ENCODE results near the gene VPS11.

- TF ChIP-seq, protein P1, sequence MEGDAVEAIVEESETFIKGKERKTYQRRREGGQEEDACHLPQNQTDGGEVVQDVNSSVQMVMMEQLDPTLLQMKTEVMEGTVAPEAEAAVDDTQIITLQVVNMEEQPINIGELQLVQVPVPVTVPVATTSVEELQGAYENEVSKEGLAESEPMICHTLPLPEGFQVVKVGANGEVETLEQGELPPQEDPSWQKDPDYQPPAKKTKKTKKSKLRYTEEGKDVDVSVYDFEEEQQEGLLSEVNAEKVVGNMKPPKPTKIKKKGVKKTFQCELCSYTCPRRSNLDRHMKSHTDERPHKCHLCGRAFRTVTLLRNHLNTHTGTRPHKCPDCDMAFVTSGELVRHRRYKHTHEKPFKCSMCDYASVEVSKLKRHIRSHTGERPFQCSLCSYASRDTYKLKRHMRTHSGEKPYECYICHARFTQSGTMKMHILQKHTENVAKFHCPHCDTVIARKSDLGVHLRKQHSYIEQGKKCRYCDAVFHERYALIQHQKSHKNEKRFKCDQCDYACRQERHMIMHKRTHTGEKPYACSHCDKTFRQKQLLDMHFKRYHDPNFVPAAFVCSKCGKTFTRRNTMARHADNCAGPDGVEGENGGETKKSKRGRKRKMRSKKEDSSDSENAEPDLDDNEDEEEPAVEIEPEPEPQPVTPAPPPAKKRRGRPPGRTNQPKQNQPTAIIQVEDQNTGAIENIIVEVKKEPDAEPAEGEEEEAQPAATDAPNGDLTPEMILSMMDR (IDR thresholded peaks at IDR 0.05): no peak
- TF ChIP-seq POLR2A (IDR thresholded peaks at IDR 0.05): no peak
Measured at GRCh38 chr11:119025978-119026766, 41.4 kb upstream of the VPS11 start.
